PC-3 (cell line): ENCODE measurements around the gene NADSYN1. TPM values are rescaled to one million over a fixed set of nuclear protein-coding genes. Genes with fewer than 3 reads are reported as not detected.

Experiments
- ATAC-seq: fragments of 200-7000 bp; cut with Tn5 transposase; 2 replicates; pipeline ENCODE4 v1.9.1; 2020; ENCODE audit warnings: mild to moderate bottlenecking, moderate library complexity
- BruUV-seq: library from RNA; stranded (reverse); fragments of 400-500 nt; replicated peaks from 2 replicates; lab custom pipeline; 2021; lab: Mats Ljungman, UMichigan
- CTCF ChIA-PET: fragments of 300-600 bp; sonication (Branson Sonifier 250); formaldehyde crosslinking; loops from one replicate; lab custom pipeline; 2022; ENCODE audit warnings: antibody characterized with exemption; lab: Charles Lee
- POLR2A ChIA-PET: fragments of 300-600 bp; sonication (Branson Sonifier 250); formaldehyde crosslinking; loops from one replicate; lab custom pipeline; 2022; ENCODE audit warnings: antibody characterized with exemption; ENCODE audit not compliant: unreplicated experiment; lab: Charles Lee
- DNase-seq: peaks from one replicate; pipeline ENCODE4 v3.0.0-alpha.2; 2015
- H2AFZ ChIP-seq: fragments of 300-600 bp; sonication (generic); 2 replicates; pipeline ENCODE4 v1.6.0; 2016; ENCODE audit warnings: antibody characterized with exemption, low read length
- H3F3A ChIP-seq: fragments of 300-600 bp; sonication (generic); one replicate; pipeline ENCODE4 v1.6.0; 2017; ENCODE audit warnings: antibody characterized with exemption, low read length, control low read depth, mild to moderate bottlenecking; ENCODE audit not compliant: unreplicated experiment
- H3K27ac ChIP-seq: fragments of 300-600 bp; sonication (generic); 2 replicates; pipeline ENCODE4 v1.5.1; 2016; ENCODE audit warnings: mild to moderate bottlenecking, low read length
- H3K27me3 ChIP-seq: fragments of 300-600 bp; sonication (generic); 2 replicates; pipeline ENCODE4 v1.6.1; 2016; ENCODE audit warnings: low read length, mixed read lengths
- H3K36me3 ChIP-seq: fragments of 300-600 bp; sonication (generic); 2 replicates; pipeline ENCODE4 v1.6.1; 2016; ENCODE audit warnings: low read depth, mixed run types, low read length, mixed read lengths
- H3K4me1 ChIP-seq: fragments of 300-600 bp; sonication (generic); 2 replicates; pipeline ENCODE4 v1.5.1; 2016; ENCODE audit warnings: low read length; ENCODE audit not compliant: insufficient read depth
- H3K4me2 ChIP-seq: fragments of 300-600 bp; sonication (generic); 2 replicates; pipeline ENCODE4 v1.6.0; 2016; ENCODE audit warnings: low read length
- H3K4me3 ChIP-seq: fragments of 300-600 bp; sonication (generic); 2 replicates; pipeline ENCODE4 v1.5.1; 2016; ENCODE audit warnings: mild to moderate bottlenecking, low read length, mixed read lengths
- H3K79me2 ChIP-seq: fragments of 300-600 bp; sonication (generic); 2 replicates; pipeline ENCODE4 v1.6.1; 2017; ENCODE audit warnings: low read length, mixed read lengths
- H3K9ac ChIP-seq: fragments of 300-600 bp; sonication (generic); 2 replicates; pipeline ENCODE4 v1.6.0; 2016; ENCODE audit warnings: mild to moderate bottlenecking, low read length
- H3K9me2 ChIP-seq: fragments of 300-600 bp; sonication (generic); replicated peaks from 2 replicates; pipeline ENCODE4 v1.6.1; 2016; ENCODE audit warnings: mixed run types, low read length, mixed read lengths
- H3K9me3 ChIP-seq: fragments of 300-600 bp; sonication (generic); 2 replicates; pipeline ENCODE4 v1.6.1; 2016; ENCODE audit warnings: low read length, mixed read lengths
- H4K20me1 ChIP-seq: fragments of 300-600 bp; sonication (generic); 2 replicates; pipeline ENCODE4 v1.6.1; 2016; ENCODE audit warnings: low read length, mixed read lengths
- CTCF ChIP-seq: fragments of 300-600 bp; sonication (generic); conservative IDR thresholded peaks from 2 replicates; pipeline ENCODE4 v1.5.1; 2017; ENCODE audit warnings: antibody characterized with exemption, low read depth, mild to moderate bottlenecking, low read length
- EZH2 ChIP-seq: fragments of 300-600 bp; sonication (generic); IDR thresholded peaks from one replicate; pipeline ENCODE4 v1.6.1; 2017; ENCODE audit warnings: antibody characterized with exemption, mild to moderate bottlenecking, low read length; ENCODE audit not compliant: unreplicated experiment
- EZH2phosphoT487 ChIP-seq: fragments of 300-600 bp; sonication (generic); IDR thresholded peaks from 2 replicates; pipeline ENCODE4 v1.6.1; 2018; ENCODE audit warnings: mild to moderate bottlenecking, antibody characterized with exemption, low read length, borderline replicate concordance
- intact Hi-C: fragments of 100-400 bp; cut with micrococcal nuclease; formaldehyde crosslinking; loops from 2 replicates; pipeline ENCODE4 v1.9.0; 2023
- total RNA-seq: library from RNA; depleted of rRNA; stranded (reverse); fragments of >200 nt; gene quantifications from 2 replicates; pipeline ENCODE4 v1.2.3, GENCODE V29; 2014

Gene NADSYN1
- total RNA-seq, 1 experiment from 2014 or later: 64.8 TPM

GRCh38 chr11:71507102-71507501 is 54.1 kb downstream of the NADSYN1 start:
- intact Hi-C loops: no loop called here
- POLR2A ChIA-PET: no interaction called here
- Histone ChIP-seq H3F3A (no peaks in the 10 kb centered on the region), H3K27me3 (no peaks in the 10 kb centered on the region), H3K79me2 (no peaks in the 10 kb centered on the region), H2AFZ (no peak overlapping the region), H3K4me3 (no peak overlapping the region), H3K9ac (no peak overlapping the region), H3K36me3 (no peaks in the 10 kb centered on the region), H3K9me2 (no peaks in the 10 kb centered on the region), H4K20me1 (no peaks in the 10 kb centered on the region), H3K4me1 (no peaks in the 10 kb centered on the region), H3K9me3 (no peaks in the 10 kb centered on the region), H3K4me2 (no peak overlapping the region), H3K27ac (no peak overlapping the region)
- no TSS peak for BruUV-seq
- TF ChIP-seq EZH2 (no peak), CTCF (no peak), EZH2phosphoT487 (no peak)
- CTCF ChIA-PET: interaction anchor here (0.8 kb wide), 1 partner anchor 73 kb away, joined by 3 read pairs; no protein-coding TSS in a partner anchor
- DNase-seq (no peak), ATAC-seq (no peak)

- Histone ChIP-seq H3K36me3 (no peaks in the 10 kb centered on the region), H3K79me2 (no peaks in the 10 kb centered on the region), H3K9me2 (no peaks in the 10 kb centered on the region), H3K9ac (no peak overlapping the region), H4K20me1 (no peaks in the 10 kb centered on the region), H3K27me3 (no peaks in the 10 kb centered on the region), H2AFZ (no peak overlapping the region), H3K4me3 (no peak overlapping the region), H3K9me3 (no peaks in the 10 kb centered on the region), H3K27ac (no peak overlapping the region), H3F3A (no peaks in the 10 kb centered on the region), H3K4me2 (no peak overlapping the region), H3K4me1 (no peaks in the 10 kb centered on the region)
- BruUV-seq: no TSS peak
- DNase-seq (no peak), ATAC-seq (no peak)
- TF ChIP-seq CTCF (no peak), EZH2 (no peak), EZH2phosphoT487 (no peak)
- CTCF ChIA-PET: no interaction called here
- POLR2A ChIA-PET: no interaction called here
- intact Hi-C loops: no loop called here
Measured at GRCh38 chr11:71518506-71519471, 65.8 kb downstream of the NADSYN1 start.

GRCh38 chr11:71519546-71519945 is 66.5 kb downstream of the NADSYN1 start:
- ATAC-seq (no peak), DNase-seq (no peak)
- Histone ChIP-seq H3K4me3 (no peak overlapping the region), H2AFZ (no peak overlapping the region), H3K9ac (no peak overlapping the region), H3K27ac (no peak overlapping the region), H3K9me2 (no peaks in the 10 kb centered on the region), H4K20me1 (no peaks in the 10 kb centered on the region), H3K27me3 (no peaks in the 10 kb centered on the region), H3F3A (no peaks in the 10 kb centered on the region), H3K9me3 (no peaks in the 10 kb centered on the region), H3K4me2 (no peak overlapping the region), H3K79me2 (no peaks in the 10 kb centered on the region), H3K36me3 (no peaks in the 10 kb centered on the region), H3K4me1 (no peaks in the 10 kb centered on the region)
- ChIA-PET POLR2A (no interaction called here), CTCF (no interaction called here)
- no TSS peak for BruUV-seq
- TF ChIP-seq EZH2phosphoT487 (no peak), EZH2 (no peak), CTCF (no peak)
- intact Hi-C loops: no loop called here
